GM18517 (cell line): ENCODE measurements around the gene PARD3B.
"Not testable (repeated sequence)": the region's sequence is repeated elsewhere in the genome, so short reads cannot be mapped to it uniquely, and the experiment has no call there.

ENCODE experiments used
- ATAC-seq: cut with Tn5 transposase; IDR thresholded peaks from one replicate; pipeline ENCODE4 v1.9.1; 2021; ENCODE audit warnings: mild to moderate bottlenecking, moderate library complexity; ENCODE audit not compliant: unreplicated experiment

PARD3B gene

DNA sequence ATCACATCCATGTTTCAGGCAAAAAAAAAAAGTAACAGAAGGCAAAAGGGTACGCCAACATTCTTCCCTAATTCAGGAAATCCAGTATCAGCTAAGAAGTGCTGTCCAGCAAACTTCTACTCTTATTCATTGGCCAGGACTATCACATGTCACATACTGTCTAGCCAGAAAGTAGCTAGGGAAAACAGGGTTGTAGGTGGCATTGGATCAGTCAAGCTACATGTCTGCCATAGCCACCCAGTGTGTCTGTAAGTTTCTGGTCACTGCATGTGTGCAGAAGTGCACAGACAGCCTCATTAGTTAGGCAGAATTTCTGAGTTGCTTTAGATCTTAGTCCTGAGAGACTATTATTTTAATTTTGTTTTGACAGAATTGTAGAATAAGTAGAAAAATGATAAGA, 671.7 kb downstream of the PARD3B start:
- no peak for ATAC-seq

DNA sequence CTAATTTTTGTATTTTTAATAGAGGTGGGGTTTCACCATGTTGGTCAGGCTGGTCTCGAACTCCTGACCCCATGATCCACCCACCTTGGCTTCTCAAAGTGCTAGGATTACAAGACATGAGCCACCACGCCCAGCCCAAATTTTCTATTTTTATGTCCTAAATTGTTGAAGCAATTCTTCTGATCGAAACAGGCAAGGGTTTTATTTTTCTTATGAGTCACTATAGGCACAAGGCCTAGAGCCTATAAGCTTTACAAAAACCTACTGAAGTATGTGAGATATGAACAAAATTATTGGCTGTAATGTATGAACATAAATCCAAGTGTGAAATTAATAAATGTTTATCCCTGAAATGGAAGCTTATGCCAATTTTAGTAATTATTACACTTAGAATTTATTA, 672.8 kb downstream of the PARD3B start:
- no peak for ATAC-seq

DNA sequence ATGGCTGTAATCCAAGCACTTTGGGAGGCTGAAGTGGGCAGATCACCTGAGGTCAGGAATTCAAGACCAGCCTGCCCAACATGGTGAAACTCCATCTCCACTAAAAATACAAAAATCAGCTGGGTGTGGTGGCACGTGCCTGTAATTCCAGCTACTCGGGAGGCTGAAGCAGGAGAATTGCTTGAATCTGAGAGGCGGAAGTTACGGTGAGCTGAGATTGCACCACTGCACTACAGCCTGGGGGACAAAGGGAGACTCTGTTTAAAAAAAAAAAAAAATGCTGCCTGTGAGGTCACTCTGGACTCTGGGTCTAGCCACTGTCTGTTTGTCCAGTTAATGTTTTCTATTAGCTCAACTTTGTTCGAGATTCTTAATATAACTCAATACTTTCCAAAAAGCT, 673.5 kb downstream of the PARD3B start:
- ATAC-seq = not testable (repeated sequence)

DNA sequence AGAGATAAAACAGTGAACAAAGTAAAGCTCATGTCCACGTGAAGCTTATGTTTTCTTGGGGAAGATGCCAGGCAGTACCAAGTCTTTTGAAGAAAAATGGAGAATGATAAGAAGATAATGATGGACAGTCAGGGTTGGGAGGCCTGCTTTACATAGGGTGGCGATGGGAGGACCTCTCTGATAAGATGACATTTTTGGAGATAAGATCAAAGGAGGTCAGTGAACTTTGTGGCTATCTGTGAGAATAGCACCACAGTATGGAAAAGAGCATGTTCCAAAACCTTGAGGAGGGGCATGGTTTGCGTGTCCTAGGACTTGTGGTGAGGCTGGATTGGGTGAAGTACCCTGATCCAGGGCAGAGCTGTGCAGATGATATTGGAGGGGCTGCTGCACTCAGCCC, 675.3 kb downstream of the PARD3B start:
- ATAC-seq = no peak

DNA sequence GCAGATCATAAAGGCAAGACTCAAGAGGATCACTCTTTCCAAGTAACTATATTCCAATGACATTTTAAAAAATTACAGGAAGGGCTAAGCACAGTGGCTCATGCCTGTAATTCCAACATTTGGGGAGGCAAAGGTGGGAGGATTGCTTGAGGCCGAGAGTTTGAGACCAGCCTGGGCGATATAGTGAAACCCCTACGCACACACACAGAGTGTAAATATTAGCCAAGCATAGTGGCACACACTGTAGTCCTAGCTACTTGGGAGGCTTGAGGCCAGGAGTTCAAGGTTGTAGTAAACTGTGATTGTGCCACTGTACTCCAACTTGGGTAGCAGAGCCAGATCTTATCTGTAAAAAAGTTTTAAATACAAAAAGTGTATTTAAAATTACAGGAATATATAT, 686.8 kb downstream of the PARD3B start:
- no peak for ATAC-seq

DNA sequence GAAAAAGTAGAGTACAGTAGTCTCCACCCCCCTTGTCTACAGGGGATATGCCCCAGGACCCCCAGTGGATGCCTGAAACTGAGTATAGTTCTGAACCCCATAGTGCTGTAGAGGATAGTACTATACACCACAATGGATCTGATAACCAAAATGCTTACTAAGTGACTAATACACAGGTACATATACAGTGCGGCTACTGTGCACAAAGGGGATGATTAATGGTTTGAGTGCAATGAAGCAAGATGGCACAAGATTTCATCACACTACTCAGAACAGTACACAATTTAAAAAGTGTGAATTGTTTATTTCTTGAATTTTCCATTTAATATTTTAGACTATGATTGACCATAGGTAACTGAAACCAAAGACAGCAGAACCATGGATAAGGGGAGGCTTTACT, 690.2 kb downstream of the PARD3B start:
- ATAC-seq = no peak

DNA sequence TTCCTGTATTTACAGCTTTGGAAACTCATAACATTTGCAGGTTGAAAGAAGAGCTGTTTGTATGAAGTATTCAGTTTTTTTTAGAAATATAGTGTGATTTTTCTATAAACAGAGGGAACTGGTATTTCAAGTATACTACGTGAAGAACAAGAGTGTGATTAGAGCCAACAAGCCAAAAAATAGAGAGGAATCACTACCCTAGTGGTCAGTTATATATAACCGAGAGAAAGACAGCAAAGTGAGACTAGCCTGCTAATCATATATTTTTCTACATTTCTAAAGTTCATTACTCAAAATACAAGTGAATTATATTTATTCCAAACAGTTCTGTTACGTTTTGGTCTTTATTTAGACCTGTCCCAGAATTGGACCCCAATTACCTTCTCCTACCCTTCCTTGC, 692.2 kb downstream of the PARD3B start:
- ATAC-seq = no peak

DNA sequence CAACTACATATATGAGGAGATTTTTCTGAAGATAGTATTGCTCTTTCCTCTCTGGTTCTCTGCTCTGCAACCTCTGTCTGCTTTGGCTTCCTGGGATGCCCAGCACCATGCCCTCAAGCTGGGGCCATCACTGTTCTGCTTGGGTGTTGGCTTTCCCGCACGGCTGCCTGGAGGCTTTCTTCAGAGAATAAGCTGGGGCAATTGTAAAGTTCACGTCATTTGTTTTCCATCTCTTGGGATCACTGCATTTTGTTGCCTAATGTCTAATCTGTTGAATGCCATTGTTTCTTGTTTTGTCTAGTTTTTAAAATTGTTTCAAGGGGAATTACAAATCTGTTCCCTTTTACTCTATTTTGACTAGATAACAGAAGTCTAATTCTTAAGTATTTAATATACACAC, 699.7 kb downstream of the PARD3B start:
- ATAC-seq = no peak

DNA sequence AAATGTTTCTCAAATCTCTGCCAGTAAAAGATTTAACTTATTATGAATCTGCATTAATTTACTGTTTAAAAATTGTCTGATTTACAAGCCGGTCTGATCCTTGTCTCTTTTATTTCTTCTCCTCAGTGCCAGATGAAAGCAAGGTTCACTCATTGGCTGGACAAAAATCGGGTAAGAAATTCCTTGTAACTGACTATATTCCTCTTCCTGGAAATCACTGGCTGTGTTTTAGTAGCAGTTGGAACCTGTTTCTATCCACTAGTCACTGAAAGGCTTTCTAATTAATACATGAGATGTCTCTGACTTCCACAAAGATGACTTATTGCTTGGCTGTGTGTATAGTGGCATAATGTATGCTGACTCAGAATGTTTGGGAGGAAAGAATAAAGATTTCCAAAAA, 700.4 kb downstream of the PARD3B start:
- ATAC-seq = no peak

DNA sequence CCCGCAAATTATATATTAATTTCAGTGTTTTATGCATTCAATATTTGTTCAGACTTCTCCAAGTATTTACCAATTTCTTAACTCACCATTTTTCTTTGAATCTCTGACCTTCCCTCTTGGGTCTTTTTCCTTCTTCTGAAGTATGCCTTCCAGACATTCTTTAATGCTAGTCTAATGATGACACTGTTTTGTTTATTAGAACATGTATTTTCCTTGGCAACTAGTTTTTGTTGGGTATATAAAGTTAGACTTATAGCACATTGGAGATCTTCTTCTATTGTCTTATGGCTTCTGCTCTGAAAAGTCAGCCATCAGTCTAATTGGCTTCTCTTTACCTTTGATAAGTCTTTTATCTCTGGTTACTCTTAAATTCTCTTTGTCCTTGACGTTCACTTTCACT, 713.8 kb downstream of the PARD3B start:
- ATAC-seq = no peak

DNA sequence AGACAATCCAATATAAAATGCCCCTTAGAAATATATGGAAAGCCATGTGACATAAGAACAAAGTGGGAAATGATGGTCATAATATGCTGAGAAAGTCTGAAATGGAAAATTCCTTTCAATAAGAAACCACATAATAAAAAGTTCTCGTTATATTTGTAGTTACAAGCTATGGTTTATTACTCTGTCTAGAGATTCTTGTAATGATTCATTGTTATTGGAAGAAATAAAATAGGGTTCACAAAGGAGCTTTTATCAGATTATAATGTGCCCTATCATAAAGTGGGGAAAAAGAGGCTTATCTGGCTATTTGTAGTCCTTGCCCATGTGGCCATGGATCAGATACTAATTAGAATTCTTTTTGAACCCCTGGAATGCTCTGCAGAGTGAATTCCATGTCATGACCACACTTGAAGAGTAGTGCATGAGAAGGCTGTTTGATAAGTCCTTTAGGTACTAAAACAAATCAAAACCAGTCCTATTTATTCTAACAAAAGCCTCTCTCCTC, 716.3 kb downstream of the PARD3B start:
- no peak for ATAC-seq

DNA sequence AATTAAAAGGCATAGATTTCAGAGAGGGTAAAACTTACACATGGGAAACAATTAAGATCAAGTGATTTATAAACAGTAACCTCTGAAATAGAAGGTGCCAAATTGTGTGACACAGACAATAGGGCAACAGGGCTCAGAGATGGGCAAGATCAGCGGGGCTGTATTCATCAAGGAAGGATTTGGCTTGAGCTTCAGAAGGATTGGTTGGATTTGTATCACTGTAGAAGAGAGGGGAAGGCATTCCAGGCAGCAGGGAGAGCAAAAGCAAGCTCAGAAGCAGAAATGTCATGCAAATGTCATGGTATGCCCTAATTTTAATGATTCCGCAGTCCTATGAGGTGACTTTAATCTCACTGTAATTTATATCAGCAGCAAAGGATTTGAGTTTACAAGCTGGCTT, 722.0 kb downstream of the PARD3B start:
- ATAC-seq = no peak

DNA sequence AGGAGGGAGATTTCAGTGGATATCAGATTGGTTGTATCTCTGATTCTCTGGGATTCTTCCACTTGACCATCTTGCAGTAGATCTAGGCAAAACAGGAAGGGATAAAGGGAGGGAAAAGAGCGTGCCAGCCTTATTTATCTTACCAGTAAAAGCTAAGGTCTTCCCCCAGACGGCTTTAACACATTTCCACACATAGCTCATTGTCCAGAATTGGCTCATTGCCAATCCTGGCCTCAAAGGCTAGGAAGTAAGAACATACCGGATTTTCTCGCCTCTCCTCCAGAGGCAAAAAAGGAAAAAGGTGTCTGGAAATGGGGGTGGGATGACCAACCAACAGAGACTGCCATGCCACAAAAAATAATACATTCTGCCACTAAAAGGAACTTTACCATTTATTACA, 725.4 kb downstream of the PARD3B start:
- no peak for ATAC-seq

DNA sequence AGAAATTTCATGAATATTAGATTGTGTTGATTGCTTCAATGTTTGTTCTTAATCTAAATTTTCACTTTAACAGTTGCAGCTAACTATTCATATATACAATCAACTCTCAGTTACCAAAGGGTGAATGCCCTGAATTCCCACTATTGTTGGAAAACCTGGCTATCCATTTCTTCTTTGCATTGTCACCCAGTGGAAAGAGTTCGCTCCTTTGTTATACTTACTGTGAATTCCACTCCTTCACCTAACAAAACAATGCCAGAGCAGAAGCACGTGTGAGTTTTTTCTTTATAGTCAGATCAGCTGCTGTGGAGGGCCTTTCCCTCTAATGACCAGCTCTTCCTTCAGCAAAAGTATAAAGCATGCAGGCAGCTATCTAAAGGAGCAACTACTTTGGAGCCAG, 727.9 kb downstream of the PARD3B start:
- no peak for ATAC-seq

DNA sequence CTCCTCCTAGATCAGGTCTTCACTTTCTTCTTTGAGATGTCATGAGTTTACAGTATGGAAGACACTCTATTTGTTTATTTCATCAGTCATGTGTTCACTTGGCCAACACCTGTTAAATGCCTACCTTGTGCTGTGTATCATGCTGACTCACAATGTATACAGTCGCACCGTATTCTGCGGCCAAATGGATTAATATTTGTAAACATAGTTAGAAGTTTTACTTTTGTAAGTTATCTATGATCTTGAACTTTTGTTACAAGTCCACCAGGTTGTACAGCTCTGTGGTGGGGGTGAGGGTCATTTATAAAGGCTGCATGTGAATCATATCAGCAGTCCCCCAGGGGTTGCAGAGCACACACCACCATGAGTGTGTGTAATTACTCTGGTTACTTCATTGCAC, 728.4 kb downstream of the PARD3B start:
- ATAC-seq = no peak

DNA sequence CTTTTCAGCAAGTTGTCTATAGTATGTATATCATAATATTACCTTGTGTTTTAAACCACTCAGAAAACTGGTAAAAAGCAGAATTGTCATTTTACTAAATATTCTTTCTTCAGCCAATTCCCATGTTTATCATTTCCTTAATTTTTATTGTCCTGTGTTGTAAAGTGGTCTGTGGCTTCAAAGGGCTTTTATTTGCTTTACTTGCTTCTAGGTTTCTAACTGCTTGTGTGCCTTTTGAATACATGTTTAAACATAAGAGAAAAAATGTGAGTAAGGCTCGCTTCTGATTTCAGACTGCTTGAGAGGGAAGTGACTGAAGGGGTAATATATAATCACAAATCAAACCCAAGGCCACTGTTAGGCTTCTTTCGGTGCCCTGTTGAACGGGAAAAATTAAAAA, 729.5 kb downstream of the PARD3B start:
- ATAC-seq = no peak

DNA sequence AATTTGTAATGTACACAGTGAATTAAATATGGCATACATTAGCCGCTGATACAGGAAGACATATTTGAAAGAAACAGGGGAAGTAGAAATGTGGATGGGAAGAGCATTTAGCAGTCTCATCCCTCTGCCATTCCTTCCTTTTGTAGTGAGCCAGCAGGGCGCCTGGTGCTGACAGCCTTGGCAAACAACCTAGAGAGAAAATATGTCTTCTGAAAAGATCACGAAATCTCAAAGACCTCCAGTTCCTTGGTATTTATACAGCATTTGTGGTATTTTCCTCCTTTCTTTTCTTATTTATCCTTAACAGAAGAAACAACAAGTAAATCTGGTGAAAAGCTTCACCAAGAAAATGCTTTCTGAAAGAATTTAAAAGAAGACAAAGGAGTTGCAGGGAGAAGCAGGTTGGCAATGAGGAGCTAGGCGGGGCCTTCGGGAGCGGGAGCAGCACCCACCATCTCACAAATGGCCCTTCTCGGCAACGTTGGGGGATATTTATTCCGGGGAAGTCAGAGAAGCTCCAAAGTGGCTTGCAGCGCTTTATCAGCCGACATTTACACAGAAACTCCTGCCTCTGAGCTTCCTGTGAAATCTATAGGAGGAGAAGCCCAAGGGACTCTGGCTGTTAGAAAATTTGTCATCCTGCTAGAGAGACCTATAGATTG, 731.0 kb downstream of the PARD3B start:
- no peak for ATAC-seq

DNA sequence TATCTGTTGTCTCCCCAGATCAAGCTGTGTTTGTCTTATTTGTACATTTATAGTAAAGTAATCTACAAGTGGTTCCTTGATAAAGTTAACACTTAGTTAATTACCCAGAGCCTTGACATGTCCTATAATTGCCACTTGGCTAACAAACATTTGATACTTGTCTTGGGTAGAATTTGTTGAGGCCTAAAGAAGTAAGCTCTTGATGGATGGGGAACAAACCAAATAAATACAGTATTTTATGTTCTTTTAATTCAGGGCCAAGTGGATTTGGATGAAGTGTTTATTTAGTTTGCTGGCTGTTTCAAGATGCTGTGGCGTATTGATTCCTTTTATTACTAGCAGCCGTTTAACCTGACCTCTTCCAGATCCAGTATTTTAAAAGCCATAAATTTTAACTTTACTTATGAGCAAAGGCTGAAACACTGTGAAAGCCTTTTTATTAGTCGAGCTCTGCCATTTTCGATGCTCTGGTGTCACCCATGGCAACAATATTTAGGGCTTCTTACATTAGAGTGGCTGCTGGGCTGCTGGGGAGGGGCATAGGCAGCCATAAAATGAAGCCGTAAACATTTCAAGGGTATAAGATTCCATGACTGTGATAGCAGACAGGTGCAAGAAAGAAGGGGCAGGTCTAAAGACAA, 735.4 kb downstream of the PARD3B start:
- ATAC-seq = no peak

DNA sequence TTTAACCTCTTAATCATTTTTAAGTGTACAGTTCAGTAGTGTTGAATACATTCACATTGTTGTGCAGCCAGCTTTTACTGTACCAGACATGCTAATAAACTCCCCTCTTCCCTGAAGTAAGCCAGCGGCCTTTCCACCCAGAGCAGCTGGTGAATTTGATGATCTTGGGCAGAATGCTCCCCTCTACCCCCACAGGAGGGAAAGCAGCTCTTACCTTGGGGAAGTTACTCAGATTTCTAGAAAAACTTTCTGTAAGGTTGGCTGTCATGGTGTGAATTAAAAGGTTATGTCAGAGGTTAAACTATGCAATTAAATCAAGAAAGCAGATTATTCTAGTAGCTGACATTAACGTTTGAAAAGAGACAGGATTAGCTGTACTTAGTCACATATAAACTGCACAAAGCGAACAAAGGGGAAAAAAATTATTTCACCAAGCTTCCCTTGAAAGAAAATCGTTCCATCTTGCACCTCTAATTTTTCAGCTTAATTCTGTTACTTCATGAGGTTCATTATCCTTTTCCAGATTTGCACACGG, 738.5 kb downstream of the PARD3B start:
- ATAC-seq = no peak

DNA sequence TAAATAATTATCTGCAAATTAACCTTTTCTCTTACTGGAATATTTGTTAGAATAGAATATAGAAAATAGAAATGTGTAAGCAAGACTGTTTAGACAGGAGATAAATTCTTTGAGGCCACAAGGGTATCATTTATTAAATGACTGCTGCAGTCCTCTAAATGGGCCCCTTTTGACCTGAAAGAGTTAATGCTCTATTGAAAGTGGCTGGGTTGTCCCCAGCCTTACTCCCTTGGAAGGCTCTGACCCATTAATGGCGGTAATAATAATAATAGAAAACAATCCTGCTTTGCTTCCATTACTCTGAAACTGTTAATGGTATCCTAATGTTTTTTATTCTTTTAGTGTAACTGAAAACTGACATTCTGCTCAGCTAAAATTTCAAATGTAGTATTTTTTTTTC, 739.1 kb downstream of the PARD3B start:
- ATAC-seq = no peak

DNA sequence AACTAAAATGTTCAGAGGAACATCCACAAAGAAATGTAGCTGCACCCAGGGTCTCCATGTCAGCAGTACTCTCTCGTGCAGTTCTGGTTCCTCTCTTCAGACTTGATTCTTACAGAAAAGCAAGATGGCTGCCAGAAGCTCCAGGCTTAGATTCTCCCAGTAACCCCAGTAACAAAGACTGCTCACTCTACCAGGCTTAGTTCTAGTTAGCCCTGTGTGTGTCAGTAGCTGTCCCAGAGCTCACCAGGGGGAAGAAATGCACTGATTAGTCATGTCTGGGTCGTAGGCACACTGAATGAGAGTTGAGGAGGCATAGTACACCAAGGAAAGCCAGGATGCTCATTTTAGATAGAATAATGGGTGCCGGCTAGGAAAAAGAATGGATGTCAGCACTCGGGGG, 742.0 kb downstream of the PARD3B start:
- no peak for ATAC-seq

DNA sequence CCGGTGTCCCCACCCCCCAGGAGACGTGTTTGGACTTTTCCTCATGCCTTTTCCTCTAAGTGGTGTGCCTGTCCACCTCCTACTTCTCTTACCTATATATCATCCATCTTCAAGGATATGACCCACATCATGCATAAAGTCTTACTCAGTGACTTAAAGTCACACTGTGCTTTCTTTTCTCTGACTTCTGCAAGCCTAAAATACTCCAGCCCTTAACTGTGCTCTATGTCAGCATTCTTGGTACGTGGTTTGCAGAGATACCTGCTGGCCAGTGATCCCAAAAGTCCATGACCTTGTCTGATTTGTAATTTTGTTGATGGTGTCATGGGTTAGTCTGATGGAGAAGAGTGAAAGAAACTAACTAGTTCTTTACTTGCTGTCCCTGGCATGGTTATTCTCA, 743.4 kb downstream of the PARD3B start:
- ATAC-seq = no peak

DNA sequence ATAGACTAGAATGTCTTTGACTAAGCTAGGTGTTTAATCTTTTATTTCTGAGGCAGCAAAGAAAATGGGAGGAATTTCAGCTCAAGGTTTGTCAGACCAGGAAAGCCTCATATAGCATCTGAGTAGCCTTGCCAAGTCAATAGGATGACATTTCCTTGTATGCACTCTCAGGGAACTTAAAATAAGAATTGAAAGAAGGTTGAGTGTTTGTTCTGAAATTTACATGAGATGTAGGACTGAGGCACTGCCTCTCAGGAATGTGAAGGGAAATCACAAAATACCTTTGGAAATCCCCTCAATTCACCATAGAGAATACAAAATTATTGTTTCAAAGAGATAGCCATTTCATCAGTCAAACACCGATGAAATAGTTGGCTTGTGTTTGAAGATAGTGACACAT, 745.0 kb downstream of the PARD3B start:
- ATAC-seq = no peak
